Neural crest cell (in vitro differentiated cells): ENCODE measurements around the gene PIGK. TPM values are rescaled to one million over a fixed set of nuclear protein-coding genes. Genes with fewer than 3 reads are reported as not detected.

Source experiments
- DNase-seq: peaks from one replicate; pipeline ENCODE4 v3.0.0; 2021; ENCODE audit warnings: low read depth, mixed read lengths, low spot score
- H3K27ac Mint-ChIP-seq: one replicate; pipeline ENCODE4 v1.8.0; 2021; ENCODE audit warnings: mild to moderate bottlenecking, mixed read lengths; ENCODE audit not compliant: unreplicated experiment
- H3K27me3 Mint-ChIP-seq: 2 replicates; pipeline ENCODE4 v1.8.0; 2021; ENCODE audit warnings: low read depth, mild to moderate bottlenecking, mixed read lengths
- H3K36me3 Mint-ChIP-seq: 2 replicates; pipeline ENCODE4 v1.8.0; 2021; ENCODE audit warnings: low read depth, mild to moderate bottlenecking, mixed read lengths
- H3K4me1 Mint-ChIP-seq: 2 replicates; pipeline ENCODE4 v1.8.0; 2021; ENCODE audit warnings: mixed read lengths
- H3K4me3 Mint-ChIP-seq: one replicate; pipeline ENCODE4 v1.8.0; 2021; ENCODE audit warnings: mild to moderate bottlenecking, mixed read lengths
- H3K9me3 Mint-ChIP-seq: 2 replicates; pipeline ENCODE4 v1.8.0; 2021; ENCODE audit warnings: mixed read lengths
- CTCF ChIP-seq: fragments of 200-600 bp; sonication (generic); conservative IDR thresholded peaks from 2 replicates; pipeline ENCODE4 v1.5.0; 2021; ENCODE audit warnings: antibody characterized with exemption, mild to moderate bottlenecking
- total RNA-seq: library from RNA; stranded (reverse); gene quantifications from 2 replicates; pipeline ENCODE4 v1.2.1, GENCODE V29; 2021

Gene PIGK
- total RNA-seq, 1 donor from 2014 or later, result 18.4 TPM

- peaks cover 2% of the 10 kb centered on the region for H3K9me3 Mint-ChIP-seq
- no peaks in the 10 kb centered on the region for H3K4me1 Mint-ChIP-seq
- peaks cover 2% of the 10 kb centered on the region for H3K36me3 Mint-ChIP-seq
- TF ChIP-seq CTCF, result no peak
- no peak overlapping the region for H3K27ac Mint-ChIP-seq
- no peak overlapping the region for H3K4me3 Mint-ChIP-seq
- H3K27me3 Mint-ChIP-seq, result no peaks in the 10 kb centered on the region
- DNase-seq, result no peak
Observed at GRCh38 chr1:77146270-77146669, 73.0 kb downstream of the PIGK start.

- no peak overlapping the region for H3K4me3 Mint-ChIP-seq
- H3K27me3 Mint-ChIP-seq, result no peaks in the 10 kb centered on the region
- peak; percentile 72 for TF ChIP-seq CTCF
- DNase-seq, result no peak
- H3K36me3 Mint-ChIP-seq, result no peaks in the 10 kb centered on the region
- H3K9me3 Mint-ChIP-seq, result no peaks in the 10 kb centered on the region
- no peak overlapping the region for H3K27ac Mint-ChIP-seq
- H3K4me1 Mint-ChIP-seq, result no peaks in the 10 kb centered on the region
Observed at GRCh38 chr1:77143529-77144121, 75.6 kb downstream of the PIGK start.

GRCh38 chr1:77139389-77139788 lies 79.8 kb downstream of the PIGK start:
- no peak for DNase-seq
- H3K4me3 Mint-ChIP-seq, result no peak overlapping the region
- no peaks in the 10 kb centered on the region for H3K27me3 Mint-ChIP-seq
- H3K9me3 Mint-ChIP-seq, result peaks cover 4% of the 10 kb centered on the region
- H3K36me3 Mint-ChIP-seq, result no peaks in the 10 kb centered on the region
- H3K4me1 Mint-ChIP-seq, result no peaks in the 10 kb centered on the region
- H3K27ac Mint-ChIP-seq, result no peak overlapping the region
- TF ChIP-seq CTCF, result no peak

GRCh38 chr1:77134359-77134758 lies 84.9 kb downstream of the PIGK start:
- peaks cover 6% of the 10 kb centered on the region for H3K9me3 Mint-ChIP-seq
- DNase-seq, result no peak
- H3K27ac Mint-ChIP-seq, result no peak overlapping the region
- TF ChIP-seq CTCF, result no peak
- no peak overlapping the region for H3K4me3 Mint-ChIP-seq
- H3K27me3 Mint-ChIP-seq, result no peaks in the 10 kb centered on the region
- no peaks in the 10 kb centered on the region for H3K36me3 Mint-ChIP-seq
- no peaks in the 10 kb centered on the region for H3K4me1 Mint-ChIP-seq

- H3K4me3 Mint-ChIP-seq, result no peak overlapping the region
- no peak overlapping the region for H3K27ac Mint-ChIP-seq
- H3K27me3 Mint-ChIP-seq, result no peaks in the 10 kb centered on the region
- H3K4me1 Mint-ChIP-seq, result no peaks in the 10 kb centered on the region
- no peak for TF ChIP-seq CTCF
- H3K36me3 Mint-ChIP-seq, result no peaks in the 10 kb centered on the region
- peaks cover 6% of the 10 kb centered on the region for H3K9me3 Mint-ChIP-seq
- no peak for DNase-seq
Observed at GRCh38 chr1:77133731-77134358, 85.4 kb downstream of the PIGK start.
